ENCODE data around the gene KIF17.

- TF ChIP-seq, protein P1, sequence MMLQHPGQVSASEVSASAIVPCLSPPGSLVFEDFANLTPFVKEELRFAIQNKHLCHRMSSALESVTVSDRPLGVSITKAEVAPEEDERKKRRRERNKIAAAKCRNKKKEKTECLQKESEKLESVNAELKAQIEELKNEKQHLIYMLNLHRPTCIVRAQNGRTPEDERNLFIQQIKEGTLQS (IDR thresholded peaks at IDR 0.05) = no peak
- TF ChIP-seq FOSL1 (IDR thresholded peaks at IDR 0.05; ENCODE audit: low read depth) (no peak; the same call in 1 of the 2 replicates), POLR2AphosphoS5 (IDR thresholded peaks at IDR 0.05; ENCODE audit: low read depth, low read length) (no peak)
- TF ChIP-seq, protein P2, sequence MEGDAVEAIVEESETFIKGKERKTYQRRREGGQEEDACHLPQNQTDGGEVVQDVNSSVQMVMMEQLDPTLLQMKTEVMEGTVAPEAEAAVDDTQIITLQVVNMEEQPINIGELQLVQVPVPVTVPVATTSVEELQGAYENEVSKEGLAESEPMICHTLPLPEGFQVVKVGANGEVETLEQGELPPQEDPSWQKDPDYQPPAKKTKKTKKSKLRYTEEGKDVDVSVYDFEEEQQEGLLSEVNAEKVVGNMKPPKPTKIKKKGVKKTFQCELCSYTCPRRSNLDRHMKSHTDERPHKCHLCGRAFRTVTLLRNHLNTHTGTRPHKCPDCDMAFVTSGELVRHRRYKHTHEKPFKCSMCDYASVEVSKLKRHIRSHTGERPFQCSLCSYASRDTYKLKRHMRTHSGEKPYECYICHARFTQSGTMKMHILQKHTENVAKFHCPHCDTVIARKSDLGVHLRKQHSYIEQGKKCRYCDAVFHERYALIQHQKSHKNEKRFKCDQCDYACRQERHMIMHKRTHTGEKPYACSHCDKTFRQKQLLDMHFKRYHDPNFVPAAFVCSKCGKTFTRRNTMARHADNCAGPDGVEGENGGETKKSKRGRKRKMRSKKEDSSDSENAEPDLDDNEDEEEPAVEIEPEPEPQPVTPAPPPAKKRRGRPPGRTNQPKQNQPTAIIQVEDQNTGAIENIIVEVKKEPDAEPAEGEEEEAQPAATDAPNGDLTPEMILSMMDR (IDR thresholded peaks at IDR 0.05 in 2 of 3, conservative IDR thresholded peaks at IDR 0.05 in 1 of 3; ENCODE audit: borderline replicate concordance in 1 of 3, insufficient read depth in 1 of 3, low read depth in 2 of 3, low read length in 2 of 3) = no peak
Measured at GRCh38 chr1:20725189-20726117, 7.6 kb upstream of the KIF17 start.

Measured in HCT116 (cell line).